ENCODE data around the gene SIGLEC15.

The SIGLEC15 gene

GRCh38 chr18:45880876-45881558 is 55.5 kb downstream of the SIGLEC15 start:
- Histone ChIP-seq H3K27ac (ENCODE audit: low read depth, low read length) (no peak overlapping the region), H3K4me1 (ENCODE audit: insufficient read depth, low read length) (peaks cover 4% of the 10 kb centered on the region; the same call in 1 of the 2 replicates), H3K27me3 (ENCODE audit: insufficient read depth, low read length) (no peaks in the 10 kb centered on the region), H3K36me3 (ENCODE audit: insufficient read depth, low read length) (peaks cover 47% of the 10 kb centered on the region), H3K9me3 (ENCODE audit: insufficient read depth, low read depth, low read length) (peaks cover 2% of the 10 kb centered on the region; the same call in 1 of the 2 replicates), H3K9ac (ENCODE audit: low read depth, low read length) (no peak overlapping the region), H3K4me3 (ENCODE audit: low read length) (no peak overlapping the region)
- 91% methylated on average over 3 of the region's 3 CpGs for WGBS

GRCh38 chr18:45887585-45887984 is 62.1 kb downstream of the SIGLEC15 start:
- H3K36me3 ChIP-seq (ENCODE audit: insufficient read depth, low read length) = peaks cover 35% of the 10 kb centered on the region
- H3K4me1 ChIP-seq (ENCODE audit: insufficient read depth, low read length) = no peaks in the 10 kb centered on the region
- no peaks in the 10 kb centered on the region for H3K9me3 ChIP-seq (ENCODE audit: insufficient read depth, low read depth, low read length)
- H3K9ac ChIP-seq (ENCODE audit: low read depth, low read length) = no peak overlapping the region
- H3K4me3 ChIP-seq (ENCODE audit: low read length) = no peak overlapping the region
- no peak overlapping the region for H3K27ac ChIP-seq (ENCODE audit: low read depth, low read length)
- WGBS = over 99% methylated on average over 5 of the region's 5 CpGs
- no peaks in the 10 kb centered on the region for H3K27me3 ChIP-seq (ENCODE audit: insufficient read depth, low read length)

- no peak overlapping the region for H3K9ac ChIP-seq (ENCODE audit: low read depth, low read length)
- peaks cover 22% of the 10 kb centered on the region for H3K36me3 ChIP-seq (ENCODE audit: insufficient read depth, low read length)
- no peaks in the 10 kb centered on the region for H3K27me3 ChIP-seq (ENCODE audit: insufficient read depth, low read length)
- H3K9me3 ChIP-seq (ENCODE audit: insufficient read depth, low read depth, low read length) = no peaks in the 10 kb centered on the region
- H3K27ac ChIP-seq (ENCODE audit: low read depth, low read length) = no peak overlapping the region
- WGBS = 96% methylated on average over 3 of the region's 3 CpGs
- no peak overlapping the region for H3K4me3 ChIP-seq (ENCODE audit: low read length)
- no peaks in the 10 kb centered on the region for H3K4me1 ChIP-seq (ENCODE audit: insufficient read depth, low read length)
Measured at GRCh38 chr18:45889419-45890064, 64.1 kb downstream of the SIGLEC15 start.

- Histone ChIP-seq H3K9ac (ENCODE audit: low read depth, low read length) (no peak overlapping the region), H3K36me3 (ENCODE audit: insufficient read depth, low read length) (peaks cover 22% of the 10 kb centered on the region), H3K4me3 (ENCODE audit: low read length) (no peak overlapping the region), H3K4me1 (ENCODE audit: insufficient read depth, low read length) (no peaks in the 10 kb centered on the region), H3K9me3 (ENCODE audit: insufficient read depth, low read depth, low read length) (no peaks in the 10 kb centered on the region), H3K27me3 (ENCODE audit: insufficient read depth, low read length) (no peaks in the 10 kb centered on the region), H3K27ac (ENCODE audit: low read depth, low read length) (no peak overlapping the region)
- 100% methylated on average over 1 of the region's 1 CpG for WGBS
Measured at GRCh38 chr18:45890606-45891005, 65.1 kb downstream of the SIGLEC15 start.

- H3K9ac ChIP-seq (ENCODE audit: low read depth, low read length) = no peak overlapping the region
- H3K9me3 ChIP-seq (ENCODE audit: insufficient read depth, low read depth, low read length) = no peaks in the 10 kb centered on the region
- H3K27ac ChIP-seq (ENCODE audit: low read depth, low read length) = no peak overlapping the region
- no peak overlapping the region for H3K4me3 ChIP-seq (ENCODE audit: low read length)
- WGBS = 100% methylated on average over 2 of the region's 2 CpGs
- no peaks in the 10 kb centered on the region for H3K4me1 ChIP-seq (ENCODE audit: insufficient read depth, low read length)
- H3K27me3 ChIP-seq (ENCODE audit: insufficient read depth, low read length) = no peaks in the 10 kb centered on the region
- H3K36me3 ChIP-seq (ENCODE audit: insufficient read depth, low read length) = peaks cover 23% of the 10 kb centered on the region
Measured at GRCh38 chr18:45891806-45892205, 66.3 kb downstream of the SIGLEC15 start.

Measured in HUES64 (cell line).